IMR-90 (cell line): ENCODE measurements around the gene SULT1E1.
"Not testable (repeated sequence)": the region's sequence is repeated elsewhere in the genome, so short reads cannot be mapped to it uniquely, and the experiment has no call there.

Experiments
- BHLHE40 ChIP-seq: fragments of 150-350 bp; IDR thresholded peaks from 2 replicates; pipeline ENCODE4 v1.6.1; 2016; ENCODE audit warnings: mild to moderate bottlenecking, low read depth, low read length
- CTCF ChIP-seq: conservative IDR thresholded peaks from 2 replicates; pipeline ENCODE4 v1.5.1; 2012; ENCODE audit warnings: mild to moderate bottlenecking, low read depth, low read length, improper control_type of control experiment
- MAFK ChIP-seq: IDR thresholded peaks from 2 replicates; pipeline ENCODE4 v1.6.1; 2012; ENCODE audit warnings: low read depth, low read length, improper control_type of control experiment
- MXI1 ChIP-seq: IDR thresholded peaks from 2 replicates; pipeline ENCODE4 v1.6.1; 2012; ENCODE audit warnings: low read depth, mild to moderate bottlenecking, low read length, moderate library complexity, borderline replicate concordance
- NFE2L2 ChIP-seq: fragments of 150-350 bp; IDR thresholded peaks from 2 replicates; pipeline ENCODE4 v1.6.1; 2016; ENCODE audit warnings: low read depth, mild to moderate bottlenecking, low read length
- POLR2A ChIP-seq: IDR thresholded peaks from 2 replicates; pipeline ENCODE4 v1.6.1; 2012; ENCODE audit warnings: mild to moderate bottlenecking, low read depth, low read length
- RAD21 ChIP-seq: IDR thresholded peaks from 2 replicates; pipeline ENCODE4 v1.6.1; 2012; ENCODE audit warnings: low read length, improper control_type of control experiment
- RFX5 ChIP-seq: IDR thresholded peaks from 2 replicates; pipeline ENCODE4 v1.8.0; 2012; ENCODE audit warnings: low read depth, mild to moderate bottlenecking, low read length, moderate library complexity
- SMC3 ChIP-seq: fragments of 150-350 bp; IDR thresholded peaks from 2 replicates; pipeline ENCODE4 v1.6.1; 2016; ENCODE audit warnings: low read depth, mild to moderate bottlenecking, antibody characterized with exemption, low read length, moderate library complexity
- USF2 ChIP-seq: fragments of 150-350 bp; IDR thresholded peaks from 2 replicates; pipeline ENCODE4 v1.6.1; 2017; ENCODE audit warnings: mild to moderate bottlenecking, antibody characterized with exemption, low read length, low read depth

DNA sequence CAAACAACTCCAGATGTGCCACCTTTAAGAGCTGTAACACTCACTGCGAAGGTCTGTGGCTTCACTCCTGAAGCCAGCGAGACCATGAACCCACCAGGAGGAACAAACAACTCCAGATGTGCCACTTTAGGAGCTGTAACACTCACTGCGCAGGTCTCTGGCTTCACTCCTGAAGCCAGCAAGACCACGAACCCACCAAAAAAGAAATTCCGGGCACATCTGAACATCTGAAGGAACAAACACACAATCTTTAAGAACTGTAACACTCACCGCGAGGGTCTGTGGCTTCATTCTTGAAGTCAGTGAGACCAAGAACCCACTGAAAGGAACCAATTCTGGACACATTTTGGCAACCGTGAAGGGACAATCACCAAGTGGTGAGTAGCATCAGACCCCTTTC lies 34.9 kb downstream of the SULT1E1 start:
- not testable (repeated sequence) for TF ChIP-seq CTCF, POLR2A, RAD21, SMC3, USF2, MAFK, MXI1, NFE2L2, BHLHE40, RFX5
